Tibial nerve (tissue), 4 donors: ENCODE measurements around the gene MAMLD1. TPM values are rescaled to one million over a fixed set of nuclear protein-coding genes. Genes with fewer than 3 reads are reported as not detected.

Experiments used
- DNase-seq, 2 donors: peaks; one replicate each; pipeline ENCODE4 v3.0.0-alpha.2; 2019; ENCODE audit warnings: low spot score in 2 of 2
- H3K27ac ChIP-seq, 4 donors: fragments of 200-600 bp; sonication (generic) in 3 of 4; one replicate each; pipeline ENCODE4 v1.5.1; 2017 to 2019; ENCODE audit warnings: mild to moderate bottlenecking in 1 of 4
- H3K27me3 ChIP-seq, 2 donors: fragments of 200-600 bp; sonication (generic) in 1 of 2; one replicate each; pipeline versions ENCODE4 v1.5.1 to v1.6.0; 2017 to 2019
- H3K36me3 ChIP-seq, 3 donors: fragments of 200-600 bp; sonication (generic); one replicate each; pipeline ENCODE4 v1.5.1; 2018 to 2019
- H3K4me1 ChIP-seq, 4 donors: fragments of 200-600 bp; sonication (generic) in 3 of 4; one replicate each; pipeline ENCODE4 v1.5.1; 2017 to 2019
- H3K4me3 ChIP-seq, 4 donors: fragments of 200-600 bp; sonication (generic) in 3 of 4; one replicate each; pipeline ENCODE4 v1.5.1; 2017 to 2019; ENCODE audit warnings: mild to moderate bottlenecking in 1 of 4, moderate library complexity in 1 of 4
- H3K9me3 ChIP-seq, 4 donors: fragments of 200-600 bp; sonication (generic) in 3 of 4; one replicate each; pipeline ENCODE4 v1.5.1; 2017 to 2019
- EP300 ChIP-seq, 2 donors: sonication (generic); formaldehyde crosslinking; IDR thresholded peaks; one replicate each; pipeline ENCODE4 v1.6.1; 2017; ENCODE audit warnings: antibody characterized with exemption in 2 of 2, mild to moderate bottlenecking in 1 of 2
- POLR2A ChIP-seq, 2 donors: fragments of 450-650 bp; IDR thresholded peaks; one replicate each; pipeline ENCODE4 v1.6.1; 2017; ENCODE audit warnings: antibody characterized with exemption in 2 of 2, mild to moderate bottlenecking in 2 of 2, moderate library complexity in 2 of 2
- WGBS, 2 donors: methylation state at CpG; one replicate each; pipeline ENCODE4 v1.1.5; 2018; 5-methylcytosine and 5-hydroxymethylcytosine counted together
- total RNA-seq, 4 donors: library from RNA; depleted of rRNA; stranded (reverse); fragments of >200 nt; gene quantifications; one replicate each; pipeline ENCODE4 v1.1.0, GENCODE V29; 2016
- TF ChIP-seq, protein P1 (sequence below), 5 experiments: fragments of 200-600 bp in 3 of 5; fragments of 450-650 bp in 2 of 5; sonication (generic) in 3 of 5; IDR thresholded peaks; one replicate each; pipeline ENCODE4 v1.5.1; 2016 to 2019; ENCODE audit warnings: antibody characterized with exemption in 5 of 5, mild to moderate bottlenecking in 3 of 5, moderate library complexity in 2 of 5

MAMLD1 gene
- total RNA-seq, 4 donors from 2014 or later = 8.2 to 16.2 (median 9.2) TPM

- Histone ChIP-seq H3K27me3 (no peaks in the 10 kb centered on the region), H3K4me1 (no peaks in the 10 kb centered on the region), H3K36me3 (peaks cover 0 to under 1% (median 0%) of the 10 kb centered on the region in 3 donors), H3K9me3 (no peaks in the 10 kb centered on the region), H3K4me3 (no peak overlapping the region), H3K27ac (peak overlapping the region in 1 of 4 donors; percentile 52)
- WGBS, 2 donors = 45 to 53% methylated on average over 5 of the region's 5 CpGs
- no peak for DNase-seq
- TF ChIP-seq, protein P1, sequence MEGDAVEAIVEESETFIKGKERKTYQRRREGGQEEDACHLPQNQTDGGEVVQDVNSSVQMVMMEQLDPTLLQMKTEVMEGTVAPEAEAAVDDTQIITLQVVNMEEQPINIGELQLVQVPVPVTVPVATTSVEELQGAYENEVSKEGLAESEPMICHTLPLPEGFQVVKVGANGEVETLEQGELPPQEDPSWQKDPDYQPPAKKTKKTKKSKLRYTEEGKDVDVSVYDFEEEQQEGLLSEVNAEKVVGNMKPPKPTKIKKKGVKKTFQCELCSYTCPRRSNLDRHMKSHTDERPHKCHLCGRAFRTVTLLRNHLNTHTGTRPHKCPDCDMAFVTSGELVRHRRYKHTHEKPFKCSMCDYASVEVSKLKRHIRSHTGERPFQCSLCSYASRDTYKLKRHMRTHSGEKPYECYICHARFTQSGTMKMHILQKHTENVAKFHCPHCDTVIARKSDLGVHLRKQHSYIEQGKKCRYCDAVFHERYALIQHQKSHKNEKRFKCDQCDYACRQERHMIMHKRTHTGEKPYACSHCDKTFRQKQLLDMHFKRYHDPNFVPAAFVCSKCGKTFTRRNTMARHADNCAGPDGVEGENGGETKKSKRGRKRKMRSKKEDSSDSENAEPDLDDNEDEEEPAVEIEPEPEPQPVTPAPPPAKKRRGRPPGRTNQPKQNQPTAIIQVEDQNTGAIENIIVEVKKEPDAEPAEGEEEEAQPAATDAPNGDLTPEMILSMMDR (IDR thresholded peaks at IDR 0.05) = no peak
- TF ChIP-seq POLR2A (IDR thresholded peaks at IDR 0.05) = no peak
- no peak for TF ChIP-seq EP300 (IDR thresholded peaks at IDR 0.05)
Observed at GRCh38 chrX:150465326-150465725, 102.2 kb downstream of the MAMLD1 start.

GRCh38 chrX:150465881-150466775 lies 103.0 kb downstream of the MAMLD1 start:
- DNase-seq = no peak
- H3K27ac ChIP-seq = peak overlapping the region in 1 of 4 donors; percentile 52
- H3K9me3 ChIP-seq = no peaks in the 10 kb centered on the region
- TF ChIP-seq POLR2A (IDR thresholded peaks at IDR 0.05) (no peak), EP300 (IDR thresholded peaks at IDR 0.05) (no peak)
- TF ChIP-seq, protein P1 (IDR thresholded peaks at IDR 0.05) = no peak
- WGBS, 2 donors = 65 to 67% methylated on average over 10 to 15 of the region's 15 CpGs
- peaks cover 0 to 5% (median 0%) of the 10 kb centered on the region in 3 donors for H3K36me3 ChIP-seq
- no peak overlapping the region for H3K4me3 ChIP-seq
- no peaks in the 10 kb centered on the region for H3K27me3 ChIP-seq
- no peaks in the 10 kb centered on the region for H3K4me1 ChIP-seq

GRCh38 chrX:150472306-150472705 lies 109.2 kb downstream of the MAMLD1 start:
- TF ChIP-seq POLR2A (IDR thresholded peaks at IDR 0.05) (no peak), EP300 (IDR thresholded peaks at IDR 0.05) (no peak)
- TF ChIP-seq, protein P1 (IDR thresholded peaks at IDR 0.05) = no peak
- H3K4me1 ChIP-seq = peaks cover 0 to 21% (median 0%) of the 10 kb centered on the region in 4 donors
- H3K36me3 ChIP-seq = peaks cover 0 to 11% (median 0%) of the 10 kb centered on the region in 3 donors
- no peak overlapping the region for H3K4me3 ChIP-seq
- 73 to 82% methylated on average over 4 of the region's 4 CpGs for WGBS, 2 donors
- no peak for DNase-seq
- no peaks in the 10 kb centered on the region for H3K27me3 ChIP-seq
- no peak overlapping the region for H3K27ac ChIP-seq
- no peaks in the 10 kb centered on the region for H3K9me3 ChIP-seq

DNA sequence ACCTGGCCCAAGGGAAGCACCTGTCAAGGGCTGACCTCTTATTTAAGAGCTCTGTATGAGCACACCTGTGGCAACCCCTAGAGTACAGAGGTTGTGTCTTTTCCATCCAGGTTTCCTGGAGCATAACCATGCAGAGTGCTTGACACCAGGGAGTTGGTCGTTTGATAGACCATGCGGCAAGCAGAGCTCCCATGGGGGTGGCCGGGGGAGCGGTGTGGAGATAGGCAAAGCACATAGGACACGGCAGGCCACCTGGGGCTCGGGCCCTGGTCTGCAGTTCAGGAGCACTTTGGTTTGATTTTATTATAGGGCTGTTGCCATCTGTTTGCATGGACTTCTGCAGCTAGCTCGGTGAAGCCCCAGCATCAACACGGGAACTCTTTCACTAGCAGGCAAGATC lies 110.3 kb downstream of the MAMLD1 start:
- H3K9me3 ChIP-seq = no peaks in the 10 kb centered on the region
- H3K36me3 ChIP-seq = peaks cover 0 to 11% (median 0%) of the 10 kb centered on the region in 3 donors
- H3K27me3 ChIP-seq = no peaks in the 10 kb centered on the region
- 90 to 95% methylated on average over 4 to 8 of the region's 8 CpGs for WGBS, 2 donors
- DNase-seq = no peak
- peaks cover 0 to 31% (median 0%) of the 10 kb centered on the region in 4 donors for H3K4me1 ChIP-seq
- no peak overlapping the region for H3K27ac ChIP-seq
- TF ChIP-seq, protein P1 (IDR thresholded peaks at IDR 0.05) = no peak
- TF ChIP-seq POLR2A (IDR thresholded peaks at IDR 0.05) (no peak), EP300 (IDR thresholded peaks at IDR 0.05) (no peak)
- H3K4me3 ChIP-seq = no peak overlapping the region

- Histone ChIP-seq H3K27me3 (no peaks in the 10 kb centered on the region), H3K36me3 (peaks cover 0 to 9% (median 0%) of the 10 kb centered on the region in 3 donors), H3K27ac (no peak overlapping the region), H3K4me3 (no peak overlapping the region), H3K4me1 (peaks cover 0 to 33% (median 0%) of the 10 kb centered on the region in 4 donors), H3K9me3 (no peaks in the 10 kb centered on the region)
- TF ChIP-seq EP300 (IDR thresholded peaks at IDR 0.05) = no peak
- TF ChIP-seq POLR2A (IDR thresholded peaks at IDR 0.05) = no peak
- no peak for DNase-seq
- WGBS, 2 donors = 68 to 73% methylated on average over 2 of the region's 2 CpGs
Observed at GRCh38 chrX:150475461-150475860, 112.3 kb downstream of the MAMLD1 start.
